Stimulated activated CD4-positive, alpha-beta T cell treated with anti-CD3 and anti-CD28 coated beads, Interleukin-2, amount 100 ng/mL, for 24 hours (primary cell): ENCODE measurements around the gene SECISBP2L.

Source experiments
- DNase-seq, 2 donors: peaks; one replicate each; pipeline ENCODE4 v3.0.0-alpha.2; 2020

SECISBP2L gene

DNA sequence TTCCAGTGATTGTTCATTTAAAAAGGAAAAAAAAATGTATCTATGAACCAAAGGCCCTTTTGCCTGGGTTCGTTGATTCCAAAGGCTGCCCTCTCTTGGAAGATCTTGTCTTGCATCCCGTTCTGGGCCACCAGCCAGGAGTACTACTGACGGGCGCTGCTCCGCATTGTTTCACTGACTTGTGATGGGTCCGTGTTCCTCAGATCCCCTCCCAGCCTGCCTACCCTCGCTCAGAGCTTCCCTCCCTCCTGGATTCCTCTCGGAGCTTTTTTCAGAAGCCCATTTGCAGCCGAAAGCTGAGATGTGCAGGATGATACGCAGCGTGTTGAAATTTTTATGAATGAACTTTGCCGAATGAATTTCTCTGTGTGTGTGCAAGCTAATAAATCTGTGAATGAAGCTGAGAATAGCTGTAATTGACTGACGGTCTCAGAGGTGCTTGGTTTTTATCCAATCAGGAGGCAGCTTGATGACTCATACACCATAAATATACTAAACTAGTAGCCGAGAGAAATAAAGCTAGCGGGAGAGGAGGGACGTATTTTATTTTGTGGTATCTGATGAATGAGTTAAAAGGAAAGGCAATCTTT, 82.6 kb downstream of the SECISBP2L start, which contains the start of gene SHC4:
Gene SHC4, minus strand, starts transcription at position 396 of the 590 bp plus-strand sequence. CDS start 904 bp downstream, outside the sequence.
- DNase-seq: peak; percentile 16 to 22

DNA sequence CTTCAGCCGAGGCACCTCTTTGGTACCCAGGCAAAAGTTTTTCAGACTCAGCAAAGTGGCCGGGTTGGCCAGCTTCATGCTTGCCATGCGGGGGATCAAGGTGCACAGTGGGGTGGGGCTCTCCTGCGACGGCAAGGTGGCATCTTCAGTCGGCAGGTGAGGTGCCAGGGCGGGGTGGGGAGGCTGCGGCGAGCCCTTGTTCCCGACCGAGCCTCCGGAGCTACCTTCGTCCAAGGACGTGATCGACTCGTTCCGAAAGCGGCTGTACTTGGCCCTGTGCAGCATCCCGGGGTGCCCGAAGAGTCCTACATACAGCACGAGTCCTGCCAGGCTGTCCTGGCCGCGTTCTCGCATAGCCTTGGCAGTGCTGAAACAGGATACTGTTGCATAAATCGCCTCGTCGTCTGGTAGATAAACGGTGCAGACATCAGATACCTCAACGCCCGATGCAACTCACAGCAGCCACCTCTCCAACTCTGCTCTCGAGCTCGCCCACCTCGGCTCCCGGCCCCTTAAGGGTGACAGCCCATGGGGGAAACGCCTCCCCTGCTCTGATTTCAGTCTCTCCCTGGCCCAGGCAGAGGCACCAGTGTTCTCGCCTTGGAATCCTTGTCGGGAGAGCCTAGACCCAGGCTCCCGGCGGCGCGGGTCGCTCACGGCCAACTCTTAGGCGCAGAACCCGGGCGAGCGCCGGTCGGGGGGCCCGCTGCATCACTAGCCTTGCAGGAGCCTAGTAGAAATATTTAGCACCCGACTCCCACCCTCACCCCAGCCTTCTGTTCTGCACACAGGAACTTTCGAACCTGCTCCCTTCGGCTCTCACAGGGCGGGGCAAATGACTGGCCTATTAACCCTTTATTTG, 83.4 kb downstream of the SECISBP2L start:
- DNase-seq: peak; percentile 11 to 22

DNA sequence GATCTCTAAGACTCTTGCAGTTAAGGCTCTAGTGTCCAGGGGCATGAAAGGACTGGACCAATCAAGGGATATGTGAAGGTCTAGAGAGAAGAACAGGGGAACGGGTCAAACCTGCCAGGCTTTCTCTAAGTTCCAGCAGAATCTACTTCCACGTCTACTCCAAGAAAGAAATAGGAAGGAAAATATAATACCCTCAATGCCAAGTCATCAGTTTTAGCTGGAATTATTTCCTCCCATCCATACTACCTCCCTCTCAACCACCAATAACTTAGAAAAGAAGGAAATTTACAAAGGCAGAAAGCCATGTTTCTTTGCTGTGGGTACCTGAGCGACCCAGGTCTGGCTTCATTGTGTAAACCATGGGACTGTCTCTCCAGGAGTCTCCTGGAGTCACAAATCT, 90.3 kb downstream of the SECISBP2L start:
- DNase-seq: no peak

DNA sequence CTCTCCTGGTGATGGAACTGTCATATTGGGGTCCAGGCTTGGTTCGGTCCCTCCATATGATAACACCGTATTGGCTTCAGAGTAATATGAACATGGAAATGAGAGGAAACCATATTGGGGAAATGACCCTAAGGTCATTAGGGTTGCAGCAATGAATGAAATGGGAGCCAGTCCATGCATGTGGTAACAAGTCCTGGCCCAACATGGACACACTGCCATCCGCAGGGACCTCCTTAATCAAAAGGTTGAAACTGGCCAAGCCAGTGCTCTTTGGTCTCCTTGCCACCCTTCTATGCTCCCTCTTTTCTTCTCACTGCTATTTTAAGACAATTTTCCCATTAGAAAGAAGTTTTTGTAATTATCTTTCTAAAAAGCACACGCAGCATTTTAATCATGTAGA, 90.9 kb downstream of the SECISBP2L start:
- DNase-seq: no peak

DNA sequence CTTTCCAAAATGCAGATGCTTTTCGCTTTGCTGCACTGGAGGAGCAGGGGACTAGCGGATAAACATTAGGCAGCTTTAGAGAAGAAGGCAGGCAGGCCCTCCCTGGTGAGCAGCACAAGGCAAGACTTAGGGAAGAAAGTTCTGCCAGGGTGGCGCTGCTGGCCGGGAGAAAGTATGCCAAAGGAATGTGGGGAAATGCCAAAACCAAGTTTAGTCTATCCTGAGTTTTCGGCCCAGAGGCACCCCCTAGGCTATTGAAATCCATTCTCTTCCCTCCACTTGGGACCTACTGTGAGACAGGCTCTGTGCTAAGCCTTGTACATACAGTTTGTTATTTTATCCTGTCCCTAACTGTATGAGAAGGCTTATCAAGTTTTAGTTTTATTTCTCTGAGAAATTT, 91.7 kb downstream of the SECISBP2L start:
- no peak for DNase-seq

DNA sequence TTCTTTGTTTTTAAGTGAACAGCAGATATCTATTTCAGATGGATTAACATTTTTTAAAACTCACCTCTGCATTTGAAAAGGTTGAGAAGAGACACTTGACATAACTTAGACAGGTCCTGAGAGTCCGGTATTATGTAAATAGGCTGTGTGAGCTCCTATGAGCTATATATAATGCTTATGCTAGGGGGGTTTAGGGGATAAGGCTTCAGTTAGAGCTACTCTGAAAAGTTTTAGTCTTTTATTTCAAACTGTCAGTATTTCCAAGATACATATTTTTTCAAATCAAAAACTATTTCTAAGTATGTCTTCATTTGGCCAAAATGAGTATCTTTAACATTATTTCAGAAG, 99.4 kb downstream of the SECISBP2L start:
- DNase-seq: no peak

DNA sequence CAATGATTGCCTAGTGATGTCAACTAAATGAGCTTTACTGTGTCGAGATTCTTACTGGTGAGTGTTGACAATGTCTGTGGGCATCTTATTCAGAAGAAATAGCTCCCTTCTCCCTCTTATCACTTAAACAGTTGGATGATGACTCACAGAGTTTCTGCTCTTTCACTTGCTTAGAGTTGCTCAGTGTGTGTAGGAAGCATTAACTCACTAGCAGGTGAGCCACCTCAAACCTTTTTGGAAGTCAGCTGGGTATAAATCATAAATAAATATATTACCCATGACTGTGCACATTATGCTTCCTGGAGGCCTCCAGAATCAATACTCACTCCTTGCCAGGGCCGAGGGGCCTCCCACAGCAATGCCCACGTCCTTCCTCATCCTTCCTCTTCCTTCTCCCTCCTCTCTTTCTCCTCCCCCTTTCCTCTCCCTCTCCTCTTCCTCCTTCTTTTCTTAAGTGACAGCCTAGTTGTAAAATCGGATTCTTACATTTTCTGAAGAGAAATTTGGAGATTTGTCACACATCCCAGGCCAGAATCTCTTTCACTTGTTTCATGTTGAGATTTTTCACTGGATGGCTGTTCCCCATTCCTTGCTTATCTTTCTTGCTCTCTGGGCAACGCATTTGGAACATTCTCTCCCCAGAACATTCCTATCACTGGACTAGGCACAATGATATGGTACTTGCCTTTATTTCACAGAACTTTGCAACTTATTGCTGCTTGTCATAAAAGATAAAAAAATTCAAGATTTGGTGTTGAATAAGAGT, 100.0 kb downstream of the SECISBP2L start:
- no peak for DNase-seq

DNA sequence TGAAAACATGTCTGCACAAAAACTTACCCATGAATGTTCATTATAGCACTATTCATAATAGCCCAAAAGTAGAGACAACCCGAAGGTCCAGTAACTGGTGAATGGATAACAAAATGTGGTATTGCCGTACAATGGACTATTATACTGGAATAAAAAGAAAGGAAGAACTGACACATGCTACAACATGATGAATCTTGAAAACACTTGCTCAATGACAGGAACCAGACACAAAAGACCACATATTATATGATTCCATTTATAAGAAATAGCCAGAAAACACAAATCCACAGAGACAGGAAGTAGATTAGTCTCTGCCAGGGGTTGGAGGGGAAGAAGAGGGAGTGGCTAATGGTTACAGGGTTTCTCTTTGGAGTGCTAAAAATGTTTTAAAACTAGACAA, 100.9 kb downstream of the SECISBP2L start:
- DNase-seq: no peak

DNA sequence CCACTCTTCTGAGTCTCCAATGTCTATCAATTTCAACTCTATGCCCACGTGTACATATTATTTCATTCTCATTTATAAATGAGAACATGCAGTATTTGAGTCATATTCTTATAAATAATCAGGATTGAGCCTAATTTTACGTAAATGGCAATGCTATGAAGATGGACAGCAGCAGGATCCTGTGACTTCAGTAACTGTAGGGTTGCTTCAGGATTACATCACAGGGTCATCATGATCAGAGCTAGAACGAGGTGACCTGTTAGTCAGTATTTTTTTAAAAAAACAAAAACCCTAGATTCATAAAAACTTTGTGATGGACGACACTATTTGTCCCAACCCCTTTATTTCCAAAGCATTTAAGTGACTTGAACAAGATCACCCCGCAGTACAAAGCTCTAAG, 104.3 kb downstream of the SECISBP2L start:
- no peak for DNase-seq

DNA sequence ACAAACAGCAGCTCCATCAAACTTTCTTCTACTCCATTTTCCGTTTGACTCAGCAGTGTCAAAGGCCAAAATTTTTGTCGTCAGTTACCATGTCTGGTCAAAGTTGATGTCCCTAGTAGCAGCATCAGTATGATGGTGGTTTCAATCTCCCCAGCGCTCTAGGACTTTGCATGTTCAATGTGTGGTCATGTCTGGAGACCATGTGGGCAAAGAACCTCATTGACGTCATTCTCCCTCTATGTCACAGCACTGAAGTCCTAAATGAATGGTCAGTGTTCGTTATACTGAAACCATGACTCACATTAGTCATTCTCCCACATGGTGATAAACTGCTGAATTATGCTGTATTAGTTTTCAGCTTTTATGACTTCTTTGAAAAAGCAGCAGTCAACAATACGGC, 105.7 kb downstream of the SECISBP2L start:
- DNase-seq: no peak

DNA sequence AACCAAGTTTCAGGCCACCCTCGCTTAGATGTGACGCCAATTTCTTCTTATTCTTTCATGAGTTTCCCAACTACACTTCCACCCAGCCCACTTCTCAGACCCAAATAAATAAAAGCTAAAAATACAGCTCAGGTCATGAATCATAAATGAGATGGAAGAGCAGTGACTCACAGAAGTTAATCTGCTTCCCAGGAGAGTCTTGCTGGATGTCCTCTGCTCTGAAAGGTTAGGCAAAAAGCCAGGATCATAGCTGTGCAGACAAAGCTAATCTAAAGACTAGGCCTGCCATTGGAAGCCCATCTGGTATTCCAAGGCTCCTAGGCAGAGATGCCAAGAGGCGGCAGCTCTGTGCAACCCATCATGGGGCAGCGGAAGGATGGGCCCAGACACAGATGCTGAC, 106.6 kb downstream of the SECISBP2L start:
- DNase-seq: no peak
